GM19397 (cell line): ENCODE measurements around the gene RBM39.
"Not testable (repeated sequence)": the region's sequence is repeated elsewhere in the genome, so short reads cannot be mapped to it uniquely, and the experiment has no call there.

Source experiments
- ATAC-seq: cut with Tn5 transposase; IDR thresholded peaks from one replicate; pipeline ENCODE4 v1.9.1; 2021; ENCODE audit warnings: mild to moderate bottlenecking, moderate library complexity; ENCODE audit not compliant: unreplicated experiment

RBM39 gene

DNA sequence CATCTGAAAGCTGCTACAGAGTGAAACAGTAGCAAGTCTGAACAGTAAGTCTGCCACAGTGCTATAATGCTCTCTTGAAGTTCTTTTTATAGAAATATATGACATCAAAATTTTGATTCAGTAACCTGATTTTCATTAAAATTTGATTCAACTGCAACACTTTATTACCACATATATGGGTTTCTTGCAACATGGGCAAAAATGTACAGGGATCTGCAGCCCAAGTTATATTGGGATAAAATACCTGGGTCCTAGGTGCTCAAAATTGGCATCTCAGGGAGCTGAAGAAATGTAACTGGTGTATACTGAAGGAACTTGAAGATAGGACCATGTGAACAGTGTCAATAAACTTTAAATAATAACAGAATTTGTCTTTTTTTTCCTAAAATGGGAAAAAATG lies 32.0 kb downstream of the RBM39 start:
- ATAC-seq = no peak

GRCh38 chr20:35709259-35709658 lies 32.8 kb downstream of the RBM39 start:
- no peak for ATAC-seq

DNA sequence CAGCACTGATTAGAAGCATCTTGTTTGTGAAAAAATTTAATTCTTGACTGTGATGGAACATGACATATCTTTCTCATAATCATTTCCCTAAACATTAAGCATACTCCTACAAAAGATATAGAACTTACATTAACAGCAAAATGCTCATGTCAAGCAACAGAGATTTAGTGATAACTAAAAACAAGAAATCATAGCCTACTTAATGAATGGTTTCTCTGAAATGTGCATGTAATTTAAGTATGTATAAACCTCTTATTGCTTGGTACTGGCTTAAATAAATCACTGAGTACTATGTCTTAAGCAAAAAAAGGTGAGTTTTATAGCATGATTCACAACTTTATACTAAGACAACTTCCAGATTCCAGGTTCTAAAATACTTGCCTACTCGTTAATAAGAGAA lies 33.6 kb downstream of the RBM39 start:
- ATAC-seq = no peak

GRCh38 chr20:35706591-35707529 lies 35.2 kb downstream of the RBM39 start:
- not testable (repeated sequence) for ATAC-seq

- not testable (repeated sequence) for ATAC-seq
Measured at GRCh38 chr20:35705894-35706293, 36.2 kb downstream of the RBM39 start.

DNA sequence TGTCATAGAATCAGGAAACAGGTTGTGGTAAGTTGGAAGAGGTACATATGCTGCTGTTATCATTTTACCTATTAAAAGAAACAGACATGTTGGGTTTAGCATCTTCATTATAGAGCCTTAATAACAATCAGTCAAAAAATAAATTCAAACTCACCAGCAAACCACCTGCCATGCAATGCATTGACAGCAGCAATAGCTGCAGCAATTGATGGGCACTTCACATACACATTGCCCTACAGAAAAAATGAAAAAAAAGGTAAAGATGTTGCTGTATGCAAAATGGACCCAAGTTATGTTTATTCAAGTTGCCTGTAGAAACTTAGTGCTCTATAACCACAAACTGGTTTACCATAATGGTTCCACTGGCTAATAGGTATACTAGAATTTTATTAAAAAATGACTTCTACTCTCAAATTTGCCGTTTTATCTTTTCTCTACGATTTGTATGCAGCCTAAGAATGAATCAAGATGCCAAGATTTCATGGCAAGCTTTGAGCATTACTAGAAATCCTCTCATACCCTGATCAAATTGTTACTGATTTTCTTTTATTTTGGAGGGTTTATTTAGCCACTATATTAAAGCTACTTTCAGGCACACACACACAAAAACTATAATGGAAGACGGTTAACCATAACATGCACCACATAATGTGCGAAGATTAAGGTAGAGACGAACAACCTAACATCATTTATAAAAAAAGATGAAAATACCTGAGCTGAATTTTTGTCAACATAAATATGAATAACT lies 37.4 kb downstream of the RBM39 start:
- ATAC-seq = no peak

DNA sequence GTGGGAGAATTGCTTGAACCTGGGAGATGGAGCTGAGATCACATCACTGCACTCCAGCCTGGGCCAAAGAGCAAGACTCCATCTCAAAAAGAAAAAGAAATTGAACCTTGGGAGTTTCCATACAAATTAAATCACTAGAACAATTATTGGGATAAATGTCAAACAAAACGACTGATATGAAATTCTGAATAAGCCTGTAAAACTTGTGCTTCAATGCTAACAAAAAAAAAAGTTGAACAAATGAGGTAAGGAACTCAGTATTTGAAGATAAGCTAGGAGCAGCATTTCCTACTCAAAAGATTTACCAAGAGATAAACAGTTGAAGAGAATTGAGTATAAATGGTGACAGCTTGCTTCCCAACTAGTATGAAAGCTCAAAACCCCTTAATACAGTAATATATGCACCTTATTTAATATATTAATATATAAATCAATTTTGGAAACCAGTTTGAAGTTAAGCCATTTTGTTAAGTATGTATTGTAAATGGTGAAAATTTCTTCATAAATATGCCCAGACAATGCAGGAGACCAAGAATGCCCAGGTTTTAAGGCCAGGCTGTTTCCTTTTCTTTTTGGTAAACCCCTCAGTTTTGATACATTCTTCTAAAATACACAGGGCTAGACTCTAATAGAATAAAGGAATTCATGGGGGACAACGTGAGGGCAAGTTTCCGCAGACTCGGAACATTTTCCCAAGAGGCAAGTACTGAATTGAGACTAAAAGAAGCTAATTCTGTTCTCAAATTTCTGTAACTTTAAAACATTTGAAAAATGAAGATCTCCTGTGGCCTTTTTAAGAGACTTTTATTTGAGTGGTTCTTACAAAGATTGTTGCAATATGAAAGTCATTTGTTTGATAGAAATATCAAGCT lies 39.0 kb downstream of the RBM39 start:
- no peak for ATAC-seq

DNA sequence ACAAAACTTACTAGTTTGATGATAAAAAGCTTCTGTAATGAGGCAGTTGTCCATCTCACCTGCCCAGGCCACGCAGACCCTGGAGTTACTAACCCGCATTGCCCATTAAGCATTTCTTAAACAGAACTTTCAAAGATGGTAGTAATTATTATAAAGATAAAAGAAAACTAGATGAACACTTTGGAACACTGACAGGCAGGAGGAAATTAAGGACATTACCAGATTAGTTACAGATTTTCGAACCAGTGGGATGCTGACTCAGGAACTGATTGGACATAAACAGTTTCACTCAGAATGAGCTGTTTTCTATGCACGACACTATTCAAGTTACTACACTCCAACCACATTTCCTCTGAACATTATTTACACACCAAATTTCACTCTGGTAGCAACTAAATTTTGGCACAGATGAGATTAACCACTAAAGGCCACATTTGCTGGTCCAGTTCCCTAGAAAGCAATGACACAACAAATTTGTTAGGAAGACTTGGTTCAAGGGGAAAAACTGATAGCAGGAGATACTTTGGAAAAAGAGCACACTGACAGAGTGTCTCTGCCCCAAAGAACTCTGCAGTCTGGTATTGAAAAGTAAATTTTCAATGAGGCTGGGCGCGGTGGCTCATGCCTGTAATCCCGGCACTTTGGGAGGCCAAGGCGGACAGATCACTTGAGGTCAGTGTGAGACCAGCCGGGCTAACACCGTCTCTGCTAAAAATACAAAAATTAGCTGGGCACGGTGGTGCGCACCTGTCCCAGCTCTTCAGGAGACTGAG lies 39.8 kb downstream of the RBM39 start:
- no peak for ATAC-seq

- ATAC-seq = no peak
Measured at GRCh38 chr20:35700625-35701148, 41.4 kb downstream of the RBM39 start.

DNA sequence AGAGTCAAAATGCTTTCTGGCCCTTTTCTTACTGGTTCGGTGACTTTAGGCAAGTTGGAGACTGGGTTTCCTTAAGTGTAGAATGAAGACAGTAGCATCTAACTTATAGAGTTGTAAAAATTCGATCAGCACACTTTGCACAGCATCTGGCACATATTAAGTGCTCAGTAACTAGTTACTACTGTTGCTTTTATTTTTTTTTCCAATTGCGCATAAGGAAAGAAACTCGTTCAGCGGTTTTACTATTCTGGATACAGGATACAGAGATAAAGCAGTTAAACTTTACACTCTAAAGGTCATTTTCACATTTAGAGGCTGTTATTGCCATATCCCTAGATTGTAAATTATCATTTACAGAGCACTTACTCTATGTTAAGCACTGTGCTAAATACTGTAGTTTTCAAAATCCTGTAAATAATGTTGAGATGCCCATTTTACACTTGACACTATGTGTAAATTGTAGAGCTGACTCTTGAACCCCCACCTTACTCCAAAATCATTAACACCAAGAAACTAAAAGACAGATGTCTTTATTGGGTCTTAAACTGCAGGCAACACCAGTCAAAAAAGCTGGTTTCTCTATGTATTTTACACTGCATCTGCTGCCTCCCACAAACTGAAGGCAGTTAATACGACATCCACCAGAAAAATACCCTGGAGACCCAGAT lies 42.0 kb downstream of the RBM39 start:
- ATAC-seq = no peak

GRCh38 chr20:35699127-35699956 lies 42.7 kb downstream of the RBM39 start, which contains the start of the genes NFS1 and ROMO1:
Gene NFS1 (minus strand): TSS chr20:35699352. CDS start chr20:35699288, 64 bp downstream.
Gene ROMO1 (plus strand): TSS chr20:35699405. CDS start chr20:35699633, 228 bp downstream.
- ATAC-seq = peak; percentile 84

DNA sequence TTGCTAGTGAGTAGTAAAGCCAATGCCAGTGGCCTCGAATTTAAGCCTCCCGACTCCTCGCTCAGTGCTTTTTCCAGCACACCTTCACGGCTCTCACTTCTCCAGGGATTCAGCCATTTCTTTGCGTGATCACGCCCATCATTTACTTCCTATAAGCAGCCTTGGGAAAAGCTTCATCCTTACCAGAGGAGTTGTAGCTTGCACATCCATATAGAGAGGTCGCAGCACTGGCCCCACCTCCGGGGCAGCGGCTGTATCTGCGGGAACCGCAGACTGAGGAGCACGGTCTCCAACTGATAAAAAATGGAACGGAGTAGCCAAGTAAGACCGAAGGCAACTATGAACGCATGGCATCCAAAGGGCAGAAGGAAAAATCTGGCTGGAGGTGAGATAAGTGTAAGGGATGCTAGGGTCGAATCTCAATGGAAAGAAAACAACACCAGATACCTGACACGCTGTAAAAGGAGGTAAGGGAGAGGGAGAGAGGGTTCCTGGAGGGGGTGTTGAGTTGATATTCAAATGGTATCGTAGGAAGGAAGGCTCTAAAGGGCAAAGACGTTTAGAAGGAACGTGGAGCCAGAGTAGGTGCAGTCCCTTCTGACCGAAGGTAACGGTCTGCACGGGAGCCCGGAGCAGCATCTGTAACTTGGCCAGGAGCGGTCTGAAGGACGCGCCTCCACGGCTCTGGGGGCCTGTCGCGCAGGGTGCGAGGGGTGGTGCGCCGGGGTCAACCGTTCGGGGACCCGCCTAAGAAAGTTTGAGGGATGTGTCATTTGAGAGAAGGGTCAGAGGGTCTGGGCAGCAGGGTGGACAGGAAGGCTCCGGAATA lies 43.5 kb downstream of the RBM39 start:
- ATAC-seq = peak; percentile 39

GRCh38 chr20:35697696-35698297 lies 44.3 kb downstream of the RBM39 start:
- no peak for ATAC-seq

- ATAC-seq = no peak
Measured at GRCh38 chr20:35695978-35696377, 46.1 kb downstream of the RBM39 start.

DNA sequence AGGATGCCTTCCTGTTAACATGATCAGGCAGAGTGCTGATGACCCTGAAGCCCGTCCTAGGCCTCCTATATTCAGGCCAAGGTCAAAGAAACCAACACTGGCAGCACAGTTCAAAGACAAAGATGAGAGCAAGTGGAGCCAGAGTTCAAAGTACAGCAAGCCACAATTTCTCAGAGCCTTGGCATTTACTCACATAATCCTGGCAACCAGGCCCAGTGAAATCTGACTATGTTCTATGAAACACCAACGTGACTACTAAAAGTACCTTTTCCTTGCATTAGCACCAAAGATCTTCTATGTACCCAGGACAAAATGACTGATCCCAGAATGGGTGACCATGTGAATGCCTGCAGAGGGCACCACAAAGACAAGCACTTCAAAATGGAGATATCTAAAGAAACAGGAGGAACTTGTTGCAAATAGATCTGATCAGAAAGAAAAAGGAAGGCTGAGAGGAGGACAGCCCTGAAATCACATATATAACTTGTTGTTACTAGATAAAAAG lies 46.8 kb downstream of the RBM39 start:
- ATAC-seq = no peak

DNA sequence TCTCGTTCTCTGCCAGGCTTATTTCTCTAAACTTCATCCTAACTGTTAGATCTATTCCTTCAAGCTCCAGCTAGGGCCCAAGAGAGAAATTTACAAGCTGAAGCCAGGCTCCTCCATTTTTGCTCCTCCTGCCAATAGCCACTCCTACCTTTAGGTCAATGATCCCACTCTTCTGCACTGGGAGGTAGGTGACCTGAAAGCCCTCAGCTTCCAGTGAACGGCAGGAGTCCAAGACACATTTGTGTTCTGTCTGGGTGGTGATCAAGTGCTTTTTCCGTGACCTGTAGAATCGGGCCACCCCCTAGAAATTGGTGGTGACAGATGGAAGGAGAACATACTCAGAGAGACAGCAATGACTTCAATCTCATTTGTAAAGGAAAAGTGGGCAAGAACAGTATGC lies 51.8 kb downstream of the RBM39 start:
- ATAC-seq = no peak

DNA sequence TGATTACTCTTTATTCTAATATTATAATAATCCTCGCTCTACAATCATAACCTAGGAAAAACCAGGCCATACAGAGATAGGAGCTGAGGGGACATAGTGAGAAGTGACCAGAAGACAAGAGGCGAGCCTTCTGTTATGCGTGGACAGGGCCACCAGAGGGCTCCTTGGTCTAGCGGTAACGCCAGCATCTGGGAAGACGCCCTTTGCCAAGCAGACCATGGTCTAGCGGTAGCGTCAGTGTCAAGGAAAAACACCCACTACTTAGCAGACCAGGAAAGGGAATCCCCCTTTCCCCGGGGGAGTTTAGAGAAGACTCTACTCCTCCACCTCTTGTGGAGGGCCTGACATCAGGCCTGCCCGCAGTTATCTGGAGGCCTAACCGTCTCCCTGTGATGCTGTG lies 55.2 kb downstream of the RBM39 start:
- ATAC-seq = not testable (repeated sequence)
